ENCODE data around the gene GRAMD1B.

The GRAMD1B gene

DNA sequence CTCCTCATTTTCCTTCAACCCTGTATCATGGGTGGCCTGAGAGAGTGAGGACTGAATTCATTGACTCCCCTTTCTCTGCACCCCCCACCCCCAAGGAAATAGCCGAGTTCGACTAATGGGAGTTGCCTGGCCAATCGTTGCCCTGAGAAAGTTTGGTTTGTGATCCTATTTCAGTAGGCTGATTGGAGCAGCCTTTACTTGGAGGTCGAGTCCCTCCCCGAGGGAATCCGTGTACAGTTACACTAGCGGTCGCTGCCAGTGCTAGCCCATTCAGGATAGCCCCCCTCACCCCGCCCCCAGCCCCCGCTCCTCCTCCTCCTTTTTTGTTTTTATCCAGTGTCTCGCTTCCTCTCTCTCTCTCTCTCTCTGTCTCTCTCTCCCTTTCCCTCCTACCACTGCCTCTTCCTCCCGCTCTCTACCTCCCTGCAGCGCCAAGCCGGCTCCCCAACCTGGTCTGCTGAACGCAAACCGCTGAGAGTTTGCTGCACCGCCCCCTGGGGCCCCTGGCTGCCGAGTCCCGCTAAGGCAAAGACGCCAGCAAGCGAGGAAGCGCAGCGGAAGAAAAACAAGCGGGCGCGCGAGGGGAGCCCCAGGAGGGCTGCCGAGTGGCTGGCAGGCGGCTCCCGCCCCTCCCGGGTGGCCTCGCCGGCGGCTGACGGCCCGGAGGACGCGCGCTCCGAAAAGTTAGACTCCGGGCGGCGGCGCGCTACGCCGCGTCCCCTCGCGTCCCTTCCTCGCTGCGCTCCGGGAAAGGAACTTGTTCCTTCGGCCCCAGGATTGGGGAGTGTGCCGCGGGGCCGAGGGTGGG lies at the start of gene GRAMD1B:
Gene GRAMD1B (plus strand): TSS at position 357 of the 808 bp plus-strand sequence. CDS start 524 bp downstream, outside the sequence.
- DNase-seq = peak; percentile 76 to 80

DNA sequence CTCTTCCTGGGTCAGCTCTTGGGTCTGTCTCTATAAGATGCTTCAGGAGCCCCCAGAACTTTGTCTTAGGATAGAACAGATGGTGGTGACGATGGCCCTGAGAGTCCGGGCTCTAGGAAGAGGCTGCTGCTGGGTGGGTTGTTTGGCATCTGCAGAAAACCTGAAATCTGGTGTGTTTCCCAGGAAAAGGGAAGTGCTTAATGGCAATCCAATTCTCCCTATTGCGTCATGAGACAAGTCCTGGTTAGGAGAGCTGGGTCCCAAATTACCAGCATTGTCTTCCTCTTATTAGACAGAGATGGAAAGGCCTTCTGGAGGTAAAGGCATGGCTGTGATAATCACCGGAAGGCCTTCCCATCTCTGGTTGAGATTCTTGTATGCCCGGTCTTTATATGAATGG lies 48.9 kb upstream of the GRAMD1B start:
- DNase-seq = no peak

DNA sequence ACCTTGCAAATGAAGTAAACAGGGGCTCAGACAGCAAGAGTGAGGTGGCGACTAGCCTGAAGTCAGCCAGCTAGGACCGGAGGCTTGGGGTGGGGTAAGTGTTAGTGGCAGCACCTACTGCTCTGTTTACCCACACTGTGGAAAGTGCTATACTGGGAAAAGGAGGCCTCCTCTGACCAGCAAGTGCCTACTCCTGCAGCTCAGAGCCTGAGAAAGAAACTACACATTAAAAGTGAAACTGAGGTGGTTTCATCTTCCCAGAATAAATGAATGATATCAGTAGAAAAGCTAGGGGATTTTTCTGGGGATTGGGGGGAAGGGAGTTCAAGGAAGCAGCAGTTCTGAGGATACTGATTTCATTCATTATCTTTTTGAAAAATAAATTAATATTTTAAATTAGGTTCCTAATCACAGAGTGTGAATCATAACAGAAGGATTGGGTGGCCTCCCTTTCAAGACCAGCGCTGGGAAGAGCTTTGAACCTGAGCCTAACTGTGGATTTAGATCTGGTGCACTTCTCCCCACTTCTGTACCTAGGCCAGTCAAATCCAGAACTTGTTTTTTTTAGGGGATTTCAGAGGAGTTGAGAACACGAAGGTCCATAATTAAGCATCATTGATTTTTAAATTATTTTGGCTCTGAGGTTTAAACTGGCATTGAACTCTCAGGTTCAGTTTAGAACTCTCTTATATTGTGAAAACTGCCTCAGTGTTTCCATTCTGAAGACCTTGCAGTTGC lies 48.1 kb upstream of the GRAMD1B start:
- DNase-seq = peak; percentile 68 to 77

DNA sequence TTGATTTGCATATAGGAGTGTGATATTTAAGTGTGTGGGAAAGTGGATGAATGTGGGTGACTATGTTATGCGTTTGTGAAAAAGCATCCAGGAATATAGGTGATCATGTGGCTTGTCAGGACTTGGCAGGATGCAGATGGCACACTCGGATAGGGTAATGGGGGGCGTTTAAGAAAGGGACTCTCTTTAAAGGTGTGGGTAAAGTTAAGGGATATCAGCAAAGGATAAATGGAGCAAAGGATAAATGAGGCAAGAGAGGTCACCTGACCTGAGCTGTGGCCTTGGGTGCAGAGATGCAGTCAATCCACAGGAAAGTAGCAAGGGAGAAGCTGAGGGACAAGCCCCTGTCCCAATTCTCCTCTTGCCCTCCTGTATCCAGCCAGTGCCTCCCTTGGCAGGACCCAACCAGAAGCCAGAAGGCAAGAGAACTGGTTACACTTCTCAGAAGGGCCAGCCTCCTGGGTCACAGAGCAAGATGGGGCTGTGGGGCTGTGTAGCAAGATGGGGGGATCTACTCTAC lies 47.5 kb upstream of the GRAMD1B start:
- DNase-seq = peak; percentile 20 to 27

DNA sequence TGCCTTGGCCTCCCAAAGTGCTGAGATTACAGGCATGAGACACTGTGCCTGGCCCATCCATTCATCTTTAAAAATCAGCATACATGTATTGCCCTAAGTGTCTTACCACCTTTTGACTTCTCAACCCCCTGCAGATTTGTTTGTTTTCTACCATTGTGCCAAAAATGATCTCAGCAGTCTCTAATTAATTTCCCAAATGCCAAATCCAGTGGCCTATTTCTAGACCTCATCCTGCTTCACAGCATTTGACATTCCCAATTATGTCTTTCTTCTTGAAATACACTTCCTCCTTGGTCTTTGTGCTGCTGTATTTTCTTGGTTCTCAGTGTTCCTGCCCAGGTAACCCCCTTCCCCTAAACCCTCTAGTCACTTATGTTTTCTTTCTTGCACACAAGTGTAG lies 46.0 kb upstream of the GRAMD1B start:
- no peak for DNase-seq

DNA sequence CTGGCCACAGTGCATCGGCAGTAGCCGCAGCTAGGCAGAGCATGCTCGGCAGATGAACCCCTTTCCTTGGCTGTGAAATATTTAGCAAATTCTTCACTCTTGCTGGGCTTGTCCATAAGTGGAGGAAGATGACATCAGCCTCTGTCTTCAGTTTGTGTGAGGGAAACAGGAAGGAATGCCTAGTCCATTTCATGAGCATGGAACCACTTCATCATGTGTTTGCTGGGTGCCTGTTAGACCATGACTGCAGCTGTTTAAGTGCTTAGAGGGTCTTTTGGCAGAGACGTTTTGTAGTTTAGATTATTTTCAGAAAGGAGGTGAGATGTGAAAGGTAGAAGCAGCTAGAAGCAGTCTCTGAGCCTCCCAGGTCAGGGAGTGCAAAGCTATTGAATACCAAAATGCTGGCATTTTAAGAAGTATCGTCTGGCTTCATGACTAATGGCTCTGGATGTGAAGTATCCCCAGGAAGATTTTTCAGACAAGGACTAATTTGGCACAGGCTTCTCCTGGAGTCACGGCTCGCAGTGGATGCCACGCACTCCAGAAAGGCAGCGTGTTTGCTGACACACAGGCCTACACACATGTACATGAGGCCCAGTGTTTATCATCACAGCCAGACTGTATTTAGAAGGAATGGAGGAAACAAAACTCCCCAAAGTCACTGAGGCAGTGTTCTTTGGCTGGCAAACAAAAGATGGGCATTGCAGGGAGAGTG lies 43.1 kb upstream of the GRAMD1B start:
- DNase-seq = no peak

DNA sequence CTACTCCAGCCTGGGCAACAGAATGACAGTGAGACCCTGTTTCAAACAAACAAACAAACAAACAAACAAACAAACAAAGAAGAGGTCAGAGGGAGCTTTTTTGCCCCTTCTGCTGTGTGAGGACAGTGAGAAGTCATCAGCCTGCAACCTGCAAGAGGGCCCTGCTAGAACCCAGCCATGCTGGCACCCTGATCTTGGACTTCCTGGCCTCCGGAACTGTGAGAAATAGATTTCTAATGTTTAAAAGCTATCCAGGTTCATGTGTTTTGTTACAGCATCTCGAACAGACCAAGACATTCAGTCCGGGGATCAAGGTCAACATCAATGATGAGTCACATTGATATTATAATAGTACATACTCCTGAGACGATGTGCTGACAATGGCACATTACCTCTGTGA lies 41.4 kb upstream of the GRAMD1B start:
- no peak for DNase-seq

DNA sequence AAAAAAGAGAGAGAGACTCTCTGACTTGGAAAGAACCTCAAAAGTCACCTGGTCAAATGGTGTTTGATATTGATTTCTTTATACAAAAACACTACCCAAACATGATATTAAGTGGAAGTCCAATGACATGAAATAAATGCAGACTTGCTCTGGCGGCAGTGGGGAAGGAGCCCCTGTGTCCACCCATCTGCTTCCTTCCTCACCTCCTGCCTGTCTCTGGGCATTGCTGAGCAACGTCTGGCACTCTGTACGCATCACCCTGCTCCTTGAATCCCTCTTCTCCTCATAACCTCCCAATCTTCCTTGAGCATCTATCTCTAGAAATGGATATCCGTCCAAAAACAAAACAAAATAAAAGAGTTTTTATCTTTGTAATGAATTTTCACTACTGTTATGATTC lies 39.9 kb upstream of the GRAMD1B start:
- DNase-seq = no peak

DNA sequence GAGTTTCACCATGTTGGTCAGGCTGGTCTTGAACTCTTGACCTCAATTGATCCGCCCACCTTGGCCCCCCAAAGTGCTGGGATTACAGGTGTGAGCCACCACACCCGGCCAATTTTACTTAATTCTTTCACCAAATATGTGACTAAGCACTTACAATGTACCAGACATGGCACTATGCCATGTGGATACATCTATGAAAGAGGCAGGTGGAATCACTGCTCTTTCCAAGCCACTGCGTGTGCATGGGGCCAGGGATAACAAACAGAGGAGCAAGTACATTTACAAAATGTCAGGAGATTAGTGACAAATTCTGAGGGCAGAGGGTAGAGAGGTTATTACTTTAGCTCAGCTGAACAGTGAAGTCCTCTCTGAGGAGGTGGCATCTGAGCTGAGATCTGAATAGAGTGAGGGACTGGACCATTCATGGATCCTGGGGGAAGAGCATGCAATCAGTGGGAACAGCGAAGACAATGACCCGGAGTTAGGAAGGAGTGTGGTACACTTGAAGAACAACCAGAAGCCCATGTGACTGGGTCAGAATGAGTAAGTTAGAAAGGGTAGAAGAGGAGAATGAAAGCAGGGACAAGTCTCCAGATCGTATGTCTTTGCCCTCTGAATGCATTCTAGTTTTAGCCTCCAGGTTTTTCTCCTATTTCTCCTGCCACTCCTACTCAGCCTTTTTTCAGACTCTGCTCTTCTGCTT lies 38.3 kb upstream of the GRAMD1B start:
- DNase-seq = no peak

DNA sequence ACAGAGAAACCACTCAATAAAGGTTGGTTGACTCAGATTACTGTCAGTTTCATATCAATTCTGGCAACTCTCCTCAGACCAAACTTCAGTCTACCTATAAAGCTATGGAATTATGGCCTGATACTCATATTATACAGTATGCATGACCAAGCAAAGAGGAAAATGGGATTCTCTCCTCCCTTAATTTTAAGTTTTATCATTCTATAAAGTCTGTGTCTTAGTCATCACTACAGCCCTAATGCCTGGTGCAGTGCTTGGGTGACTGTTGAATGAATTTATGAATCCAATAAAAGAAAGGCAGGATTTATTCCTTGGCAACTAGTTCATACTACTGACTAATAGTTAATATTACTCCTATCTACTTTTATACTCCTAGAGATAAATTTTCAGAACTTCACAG lies 37.6 kb upstream of the GRAMD1B start:
- no peak for DNase-seq

DNA sequence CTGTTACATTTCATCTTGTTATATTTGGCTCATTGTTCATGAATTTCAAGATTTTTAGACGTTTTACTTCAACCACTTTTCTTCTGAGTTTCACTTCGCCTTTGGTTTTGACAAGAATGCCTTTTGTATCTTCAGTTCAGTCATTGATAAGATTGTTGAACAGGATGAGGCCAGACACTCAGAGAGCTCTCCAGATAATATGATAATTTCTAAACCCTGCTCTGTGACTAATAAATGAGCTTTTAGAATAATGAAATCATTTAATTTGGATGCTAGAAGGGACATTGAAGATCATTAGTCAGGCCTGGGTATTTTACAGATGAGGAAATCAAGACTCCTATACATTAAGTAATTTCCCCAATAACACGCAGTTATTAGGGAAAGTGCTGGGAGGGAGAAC lies 37.2 kb upstream of the GRAMD1B start:
- no peak for DNase-seq

DNA sequence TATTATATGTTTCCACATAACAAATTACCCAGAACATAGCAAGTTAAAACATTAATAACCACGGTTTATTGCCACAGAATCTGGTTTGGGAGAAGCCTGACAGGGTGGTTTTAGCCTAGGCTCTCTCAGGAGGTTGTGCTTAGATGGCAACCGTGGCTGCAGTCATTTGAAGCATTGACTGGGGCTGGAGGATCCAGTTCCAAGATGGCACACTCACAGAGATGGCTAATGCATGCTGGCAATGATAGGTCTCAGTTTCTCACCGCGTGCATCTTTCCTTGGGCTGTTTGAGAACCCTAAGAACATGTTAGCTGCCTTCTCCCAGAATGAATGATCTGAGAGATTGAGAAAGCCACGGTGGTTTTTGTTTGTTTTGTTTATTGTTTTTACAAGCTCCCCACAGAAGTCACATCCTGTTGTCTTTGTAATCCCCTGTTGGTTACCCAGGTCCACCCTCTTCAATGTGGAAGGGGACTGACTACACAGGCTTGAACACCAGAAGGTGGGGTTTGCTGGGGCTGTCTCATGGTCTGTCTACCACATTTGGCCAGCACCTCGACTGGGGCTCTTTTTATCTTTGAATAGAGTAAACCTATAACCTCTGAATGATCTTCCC lies 36.6 kb upstream of the GRAMD1B start:
- no peak for DNase-seq

DNA sequence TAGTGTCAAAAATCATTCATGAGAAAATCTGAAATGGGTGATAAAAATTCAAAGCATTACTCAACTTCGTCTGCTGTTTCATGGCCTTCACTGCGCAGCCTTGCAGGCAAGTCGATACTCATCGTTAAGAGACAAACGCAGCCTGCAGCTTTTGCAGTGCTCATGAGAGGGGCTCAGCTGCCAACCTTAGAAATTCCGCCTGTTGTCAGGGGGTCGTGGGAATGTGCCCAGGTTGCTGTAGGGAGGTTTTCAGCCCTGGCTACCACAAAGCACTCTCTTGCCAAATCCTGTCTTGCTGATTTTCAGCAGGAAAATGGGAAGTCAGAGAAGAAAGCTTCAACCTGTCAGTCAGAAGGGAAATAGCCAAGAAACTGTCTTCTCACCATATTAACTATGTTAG lies 25.4 kb upstream of the GRAMD1B start:
- no peak for DNase-seq

DNA sequence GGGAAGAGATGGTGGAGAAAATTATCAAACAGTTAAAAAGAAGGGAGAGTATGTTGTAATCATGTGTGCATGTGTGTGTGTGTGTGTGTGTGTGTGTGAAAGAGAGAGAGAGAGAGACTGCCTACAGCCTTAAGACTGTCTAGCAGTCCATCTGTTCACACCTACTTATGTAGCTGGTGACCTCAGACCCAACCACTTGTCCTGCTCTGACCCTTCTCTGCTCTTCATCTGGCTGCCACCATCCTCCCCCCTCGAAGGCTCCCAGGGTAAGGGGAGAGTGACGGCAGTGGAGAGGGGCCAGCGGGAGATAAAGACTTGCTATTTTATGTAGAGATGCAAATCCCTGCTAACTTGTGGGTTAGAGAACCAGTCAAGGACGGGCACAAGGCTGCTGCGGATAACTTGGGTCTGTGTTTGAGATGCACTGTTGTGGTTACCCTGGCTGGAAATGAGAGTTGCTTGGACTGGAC lies 24.9 kb upstream of the GRAMD1B start:
- no peak for DNase-seq

DNA sequence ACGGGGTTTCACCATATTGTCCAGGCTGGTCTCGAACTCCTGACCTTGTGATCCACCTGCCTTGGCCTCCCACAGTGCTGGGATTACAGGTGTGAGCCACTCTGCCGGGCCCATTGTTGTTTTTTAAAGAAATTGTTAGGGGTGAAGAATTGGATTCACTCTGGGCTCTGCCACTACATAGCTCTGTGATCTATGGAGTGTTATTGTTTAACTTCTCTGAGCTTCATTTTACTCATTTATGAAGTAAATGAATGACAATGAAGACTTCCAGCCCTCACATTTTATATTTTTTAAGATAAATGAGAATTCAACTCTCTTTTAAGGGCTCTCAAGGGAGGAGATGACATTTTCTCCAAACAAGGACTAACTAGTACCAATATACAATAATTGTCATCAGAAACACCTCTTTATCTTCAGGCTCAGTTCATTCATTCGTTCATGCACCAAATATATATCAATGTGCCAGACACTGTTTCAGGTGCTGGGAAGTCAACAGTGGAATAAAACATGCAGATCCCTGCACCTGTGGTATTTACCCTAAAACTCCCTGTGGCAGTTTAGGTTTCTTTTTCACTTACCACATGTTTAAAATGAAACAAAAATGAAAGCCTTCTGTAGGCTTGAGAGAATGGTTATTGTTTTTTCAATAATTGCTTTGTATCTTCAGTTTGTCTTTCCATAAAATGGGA lies 23.5 kb upstream of the GRAMD1B start:
- no peak for DNase-seq

DNA sequence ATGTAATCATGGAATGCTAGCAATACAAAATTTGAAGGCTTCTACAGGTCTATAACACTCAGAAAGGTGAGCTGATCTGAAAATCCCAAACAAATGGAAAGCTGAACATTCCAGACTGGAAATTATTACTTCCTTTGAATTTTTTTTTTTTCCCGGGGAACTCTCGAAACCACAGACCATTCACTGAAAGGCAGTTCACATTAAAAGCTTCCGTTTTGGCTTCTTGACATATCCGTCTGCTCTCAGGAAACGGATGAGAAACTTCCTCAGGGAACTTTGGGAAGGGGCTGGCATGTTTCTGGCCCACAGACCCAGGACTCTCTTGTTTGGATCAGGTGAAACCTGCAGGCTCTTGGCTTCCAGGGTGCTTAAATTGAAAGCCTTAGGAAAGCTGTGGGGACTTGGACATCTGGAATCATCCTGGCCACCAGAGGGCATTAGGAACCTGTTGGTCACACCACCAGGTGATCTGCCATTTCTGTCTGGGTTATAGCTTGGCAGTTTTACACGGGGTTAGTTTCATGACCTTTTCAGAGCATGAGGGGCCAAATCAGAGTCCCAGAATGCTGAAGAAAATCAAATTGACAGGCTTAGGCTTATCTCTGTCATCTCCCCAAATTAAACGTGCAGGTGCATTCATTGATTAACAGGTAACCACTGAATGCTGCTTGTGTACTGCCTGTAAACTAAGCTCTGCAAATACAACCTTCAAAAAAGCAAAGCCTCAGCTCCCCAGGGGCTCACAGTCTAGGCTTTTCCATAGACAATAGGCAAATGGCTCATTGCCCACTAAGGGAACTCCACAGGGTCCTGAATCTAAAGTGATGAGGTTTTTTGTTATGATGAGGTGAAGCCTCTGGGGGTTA lies 22.7 kb upstream of the GRAMD1B start:
- peak; percentile 54 to 68 for DNase-seq

DNA sequence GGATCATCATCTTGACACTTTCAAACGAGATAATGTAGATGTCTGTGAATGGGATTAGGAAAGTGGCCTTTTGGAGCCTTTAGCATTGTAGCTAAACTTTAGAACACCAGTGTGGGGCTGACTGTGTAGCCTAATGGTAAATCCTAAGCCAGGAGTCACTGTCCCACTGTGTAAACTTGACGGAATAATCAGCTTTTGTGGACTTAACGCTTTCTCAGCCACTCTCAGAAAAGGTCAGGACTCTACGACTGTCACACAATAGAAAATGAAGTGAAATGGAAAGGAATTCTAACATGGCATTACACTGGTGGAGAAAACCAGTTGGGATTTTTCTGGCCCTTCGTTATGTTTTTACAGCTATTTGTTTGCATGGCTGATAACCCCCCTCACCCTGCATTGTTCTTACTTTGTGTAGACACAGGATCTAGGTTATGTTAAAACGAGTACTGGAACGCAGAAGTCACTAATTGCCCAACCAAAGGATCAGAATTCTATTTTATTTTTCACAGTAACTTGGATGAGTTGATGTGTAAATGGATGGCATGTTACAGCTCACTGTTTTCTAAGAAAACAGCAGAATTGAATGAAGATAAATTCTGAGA lies 22.0 kb upstream of the GRAMD1B start:
- no peak for DNase-seq

DNA sequence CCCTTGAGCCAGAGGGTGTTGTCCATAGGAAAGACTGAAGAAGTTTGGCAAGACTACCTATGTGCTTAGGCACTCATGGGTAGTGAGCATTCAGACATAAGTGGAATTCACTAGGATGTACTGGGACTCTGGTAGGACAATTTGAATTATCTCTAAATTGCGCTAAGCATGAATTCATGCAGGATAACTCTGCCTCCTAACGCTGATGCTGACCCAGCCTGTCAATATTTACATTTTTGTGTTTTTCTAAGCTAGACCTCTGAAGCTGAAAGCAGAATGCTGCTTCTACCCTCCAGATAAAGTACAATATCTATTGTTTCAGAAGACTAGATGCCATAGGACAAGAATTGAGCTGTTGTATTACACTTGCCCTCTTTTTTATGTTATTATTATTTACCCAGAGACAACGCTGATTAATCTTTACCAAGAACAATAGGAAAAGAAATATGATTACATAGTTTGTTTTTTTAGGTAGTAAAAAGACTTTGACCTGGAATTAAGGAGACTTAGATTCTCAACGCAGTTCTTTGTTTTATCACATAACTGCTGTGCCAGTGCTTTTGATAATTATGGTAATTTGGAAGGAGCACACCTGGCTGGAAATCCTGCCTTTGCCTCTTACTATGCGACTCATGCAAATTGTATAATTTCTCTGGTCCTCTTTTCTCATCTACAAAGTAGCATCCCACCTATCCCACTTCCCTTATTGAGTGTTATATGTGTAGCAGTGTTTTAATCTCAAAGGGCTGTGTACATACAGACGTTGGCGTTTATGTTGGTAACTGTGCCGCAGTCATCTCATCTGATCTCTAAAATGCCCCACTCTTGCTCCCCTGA lies 21.2 kb upstream of the GRAMD1B start:
- DNase-seq = no peak
